ENCODE measurements around the gene NHSL2.
"Not testable (repeated sequence)": the region's sequence is repeated elsewhere in the genome, so short reads cannot be mapped to it uniquely, and the experiment has no call there.

Gene NHSL2

DNA sequence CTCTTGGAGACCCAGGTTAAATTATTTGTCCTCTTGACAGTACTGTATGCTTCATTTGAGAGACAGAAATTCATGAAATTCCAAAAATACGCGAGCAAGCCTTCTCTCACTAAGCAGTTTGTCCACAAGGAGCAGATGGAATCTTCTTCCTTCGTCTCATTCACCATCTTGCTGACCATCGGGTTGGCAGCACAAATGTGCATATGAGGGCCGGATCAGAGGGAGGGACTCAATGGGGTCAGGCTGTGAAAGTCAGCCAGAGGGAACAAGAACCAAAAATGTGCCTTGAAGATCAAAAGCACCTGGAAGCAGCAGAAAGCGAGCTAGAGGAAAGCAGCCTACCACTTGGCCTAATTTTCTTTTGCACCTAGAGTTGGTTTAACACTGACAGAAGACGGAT lies 16.4 kb downstream of the NHSL2 start:
- no peak for DNase-seq

- DNase-seq = no peak
These were observed 18.2 kb downstream of the NHSL2 start for GRCh38 chrX:71928856-71929255.

DNA sequence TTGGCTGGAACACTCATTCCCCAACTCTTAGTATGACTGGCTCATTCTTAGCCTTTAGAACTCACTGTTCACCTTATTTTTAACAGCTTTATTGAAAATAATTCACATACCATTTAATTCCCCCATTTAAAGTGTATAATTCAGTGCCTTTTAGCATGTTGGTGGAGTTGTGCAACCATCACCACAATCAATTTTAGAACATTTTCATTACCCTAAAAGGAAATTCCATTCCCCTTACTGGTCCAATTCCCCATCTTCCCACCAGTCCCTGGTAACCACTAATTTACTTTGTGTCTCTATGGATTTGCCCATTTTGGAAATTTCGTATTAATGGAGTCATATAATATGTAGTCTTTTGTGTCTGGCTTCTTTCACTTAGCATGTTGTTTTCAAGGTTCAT lies 19.7 kb downstream of the NHSL2 start:
- DNase-seq = no peak

DNA sequence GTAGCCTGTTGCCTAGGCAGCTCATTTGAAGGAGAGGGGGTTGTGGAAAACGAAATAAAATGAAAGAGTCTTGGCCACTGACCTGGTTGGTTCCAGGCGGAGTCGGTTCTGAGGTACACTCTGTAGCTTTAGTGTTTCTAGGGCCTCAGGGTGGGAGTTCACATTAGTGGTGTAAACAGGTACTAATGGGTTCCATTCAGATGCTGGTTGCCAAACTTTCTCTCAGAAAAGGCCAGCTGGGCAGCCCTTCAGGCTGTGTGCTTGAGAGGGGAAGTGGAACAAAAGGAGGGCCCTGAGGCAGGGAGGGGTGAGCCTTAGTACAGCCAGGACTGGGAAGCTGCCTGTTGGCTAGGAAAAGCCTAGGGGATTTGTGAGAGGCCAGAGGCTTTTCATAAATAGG lies 24.8 kb downstream of the NHSL2 start:
- no peak for DNase-seq

DNA sequence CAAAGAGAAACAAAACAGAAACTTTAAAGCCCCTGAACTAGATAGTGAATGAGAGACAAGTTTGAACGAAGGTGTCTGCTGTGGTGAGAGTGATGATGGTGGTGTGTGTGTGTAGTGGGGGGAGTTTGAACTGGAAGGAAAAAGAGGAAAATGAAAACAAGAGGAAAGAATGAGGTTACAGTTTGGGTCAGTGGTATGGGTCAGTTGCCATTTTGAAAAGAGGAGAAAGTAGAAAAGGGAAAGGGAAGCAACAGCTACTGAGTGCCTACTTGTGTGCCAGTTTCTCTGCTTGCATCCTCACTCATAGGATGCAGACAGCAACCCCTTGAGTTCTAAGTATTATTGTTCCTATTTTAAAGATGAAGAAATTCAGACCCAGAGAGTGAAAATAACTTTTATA lies 26.0 kb downstream of the NHSL2 start:
- no peak for DNase-seq

- DNase-seq = no peak
These were observed 27.7 kb downstream of the NHSL2 start for GRCh38 chrX:71938371-71938770.

GRCh38 chrX:71941145-71941544 lies 30.5 kb downstream of the NHSL2 start:
- DNase-seq = no peak

DNA sequence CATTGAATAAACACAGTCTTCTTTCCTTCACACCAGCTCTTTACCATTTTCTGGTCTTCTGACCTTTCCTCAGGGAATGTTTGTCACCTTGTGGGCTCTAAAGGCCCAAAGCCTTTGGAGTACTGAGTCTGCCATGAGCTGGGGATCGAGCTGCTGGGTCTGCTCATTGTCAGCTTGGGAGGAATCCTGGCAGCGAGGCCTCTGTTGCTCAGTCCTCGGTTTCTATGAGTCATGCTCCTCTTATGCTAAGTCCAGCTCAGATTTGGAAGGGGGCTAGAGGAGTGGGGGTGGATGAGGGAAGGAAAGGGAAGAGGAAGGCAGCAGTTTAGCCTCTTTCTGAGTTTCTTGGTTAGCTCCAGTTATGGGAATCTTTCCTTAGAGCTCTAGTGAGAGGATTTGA lies 31.1 kb downstream of the NHSL2 start:
- DNase-seq = no peak

DNA sequence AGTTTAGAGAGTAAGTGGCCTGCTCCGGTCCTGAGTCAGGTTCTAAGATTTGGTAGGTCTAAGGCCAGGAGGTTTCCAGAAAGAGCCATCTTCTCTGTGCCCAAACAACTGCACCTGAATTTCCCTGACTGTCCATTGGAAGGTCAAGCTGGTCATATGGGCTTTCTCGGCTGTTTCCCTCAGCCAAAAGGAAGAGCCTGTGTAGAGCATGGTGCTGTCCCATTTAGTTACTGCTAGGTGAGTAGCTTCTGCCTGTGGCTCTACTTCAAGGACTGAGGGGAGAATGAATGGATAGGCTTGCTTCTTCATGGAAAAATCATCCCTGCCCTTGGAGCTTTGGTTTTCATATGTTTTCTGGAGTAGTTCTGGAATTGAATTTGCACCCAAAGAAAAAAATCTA lies 33.7 kb downstream of the NHSL2 start:
- DNase-seq = no peak

DNA sequence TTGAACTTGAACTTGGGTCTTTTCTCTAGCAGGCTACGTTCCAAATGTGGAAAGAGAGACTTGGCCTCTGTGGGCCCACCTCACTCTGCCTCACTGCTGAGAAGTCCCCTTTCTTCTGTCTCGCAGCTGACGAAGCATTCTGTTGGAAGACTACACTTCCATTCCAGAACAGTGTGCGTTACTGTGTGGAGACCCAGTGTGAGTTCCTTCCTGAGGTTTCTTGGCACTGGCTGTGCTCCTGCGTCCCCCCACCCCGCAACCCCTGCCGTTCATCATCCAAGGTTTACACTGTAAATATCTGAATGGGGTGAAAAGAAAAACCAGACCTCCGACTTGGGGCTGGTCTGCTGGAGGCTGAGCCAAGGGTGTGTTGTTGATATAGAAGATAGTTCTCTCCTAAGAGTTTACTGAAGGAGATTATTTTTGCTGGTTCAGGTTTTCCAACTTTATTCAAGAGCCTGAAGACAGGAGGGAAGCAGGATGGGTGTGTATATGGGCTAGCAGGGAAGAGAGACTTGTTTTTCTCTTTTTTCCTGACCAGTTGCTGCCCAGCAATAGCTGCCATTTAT lies 34.7 kb downstream of the NHSL2 start:
- no peak for DNase-seq

- DNase-seq = no peak
These were observed 38.7 kb downstream of the NHSL2 start for GRCh38 chrX:71949363-71949762.

- DNase-seq = no peak
These were observed 39.3 kb downstream of the NHSL2 start for GRCh38 chrX:71949844-71950445.

DNA sequence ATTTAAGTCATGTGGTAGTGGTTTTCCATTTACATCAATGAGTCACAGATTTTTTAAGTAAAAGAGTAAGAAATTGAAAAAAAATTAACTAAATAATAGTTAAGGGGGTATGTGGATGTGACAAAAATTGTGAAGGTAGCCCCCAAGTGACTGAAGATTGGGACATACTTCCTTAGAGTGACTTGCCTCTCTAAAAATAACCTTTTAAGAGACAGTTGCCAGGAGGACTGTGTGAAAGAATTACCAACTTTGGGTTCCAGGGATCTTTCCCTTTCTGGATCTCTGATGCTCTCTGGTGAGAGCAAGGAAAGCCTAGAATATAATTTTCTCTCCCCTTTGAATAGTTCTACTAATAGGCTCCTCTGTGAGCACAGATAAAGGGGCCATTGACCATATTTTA lies 42.7 kb downstream of the NHSL2 start:
- DNase-seq = no peak

GRCh38 chrX:71953946-71954345 lies 43.3 kb downstream of the NHSL2 start:
- DNase-seq = no peak

GRCh38 chrX:71954458-71954857 lies 43.8 kb downstream of the NHSL2 start:
- no peak for DNase-seq

DNA sequence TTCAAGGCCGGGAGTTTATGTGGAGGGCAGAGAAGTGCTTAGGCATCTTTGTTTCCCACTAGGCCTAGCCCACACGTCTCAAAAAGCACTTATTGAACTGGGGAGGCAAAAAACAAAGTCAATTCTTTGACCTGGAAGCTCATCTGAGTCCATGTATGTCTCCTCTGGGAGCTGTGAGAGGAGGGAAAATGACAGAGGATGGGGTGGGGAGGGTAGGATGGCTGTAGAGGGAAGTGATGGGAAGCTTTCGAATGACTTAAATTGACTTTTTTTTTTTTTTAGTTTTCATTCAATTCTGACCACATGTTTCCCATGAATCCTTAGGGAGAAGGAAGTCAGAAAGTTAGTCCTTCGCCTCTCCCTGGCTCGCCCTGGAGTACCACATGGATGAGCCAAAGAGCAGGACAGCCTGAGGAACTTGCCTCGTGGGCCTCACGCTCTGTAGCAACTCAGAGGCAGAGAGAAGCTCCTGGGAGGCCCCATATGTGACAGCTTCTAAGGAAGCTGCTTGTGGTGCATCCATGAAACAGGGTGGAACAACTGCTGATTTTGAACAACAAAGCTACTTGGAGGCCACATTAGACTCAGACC lies 45.0 kb downstream of the NHSL2 start:
- DNase-seq = no peak

GRCh38 chrX:71958281-71958675 lies 47.6 kb downstream of the NHSL2 start:
- DNase-seq = no peak

GRCh38 chrX:71964184-71964583 lies 53.5 kb downstream of the NHSL2 start:
- not testable (repeated sequence) for DNase-seq

GRCh38 chrX:71974916-71975315 lies 64.3 kb downstream of the NHSL2 start:
- DNase-seq = no peak

DNA sequence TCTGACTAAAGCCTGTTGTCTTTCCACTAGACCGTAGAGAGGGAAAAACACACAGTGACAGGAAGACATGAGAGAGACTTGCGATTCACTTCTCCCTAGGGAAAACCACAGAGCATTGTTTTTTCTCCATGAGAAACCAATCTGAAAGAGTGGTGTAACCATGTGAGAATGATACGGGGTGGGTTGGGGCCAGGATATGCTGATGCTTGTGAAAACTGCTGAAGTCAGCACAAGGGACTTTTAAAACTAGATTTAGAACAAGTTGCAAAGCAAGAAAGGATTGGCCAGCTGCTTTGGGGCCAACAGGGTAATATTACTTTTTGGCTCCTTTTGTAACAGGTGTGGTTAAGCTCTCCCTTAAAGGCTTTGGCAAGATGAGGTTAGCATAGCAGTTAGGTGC lies 66.1 kb downstream of the NHSL2 start:
- no peak for DNase-seq

DNA sequence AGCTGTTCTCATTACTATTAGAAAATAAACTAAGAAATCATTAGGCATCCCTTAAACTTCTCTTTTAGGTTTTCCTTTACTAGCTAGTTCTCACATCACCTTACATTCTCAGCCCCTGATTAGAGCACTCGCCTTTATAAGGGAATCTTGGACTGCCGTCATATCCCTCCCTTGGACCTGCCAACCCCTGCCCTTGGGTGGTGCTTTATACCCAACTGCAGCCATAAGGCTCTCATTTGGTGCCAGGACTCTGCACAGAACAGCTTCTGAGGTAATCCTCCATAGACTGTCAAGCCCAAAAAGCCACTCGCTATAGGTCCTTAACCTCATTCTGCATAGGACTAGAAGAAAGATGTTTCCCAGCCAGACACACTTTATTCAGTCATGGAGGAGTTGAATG lies 67.5 kb downstream of the NHSL2 start:
- DNase-seq = no peak

DNA sequence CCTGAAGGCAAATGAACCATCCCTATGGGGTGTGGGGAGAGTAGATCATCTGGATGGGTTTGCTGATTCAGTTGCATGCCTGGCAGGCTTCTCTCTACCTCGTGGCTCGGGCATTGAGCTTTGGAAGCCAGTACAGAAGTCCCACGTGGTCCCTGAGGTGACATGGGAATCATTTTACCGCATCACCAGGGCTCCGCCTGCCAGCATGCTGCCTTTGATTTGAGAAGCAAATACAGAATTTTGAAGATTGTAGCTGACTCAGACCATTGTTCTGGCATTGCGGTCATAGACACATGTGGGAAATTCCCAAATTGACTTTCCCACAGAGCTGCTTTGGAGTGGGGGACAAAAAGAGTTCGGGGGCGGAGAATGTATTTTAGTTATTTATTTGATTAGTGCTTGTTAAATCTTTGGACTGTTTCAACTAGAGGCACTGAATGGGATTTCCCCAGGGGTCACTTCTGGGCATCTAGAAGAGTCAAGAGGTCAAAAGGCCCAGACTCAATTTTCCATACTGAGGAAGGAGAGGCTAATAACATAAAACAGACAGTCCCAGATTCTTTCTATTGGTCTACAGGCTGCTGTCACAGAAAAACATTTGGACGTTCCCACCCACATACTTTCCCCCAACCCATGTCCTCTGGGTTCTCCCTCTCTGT lies 79.3 kb downstream of the NHSL2 start:
- no peak for DNase-seq

DNA sequence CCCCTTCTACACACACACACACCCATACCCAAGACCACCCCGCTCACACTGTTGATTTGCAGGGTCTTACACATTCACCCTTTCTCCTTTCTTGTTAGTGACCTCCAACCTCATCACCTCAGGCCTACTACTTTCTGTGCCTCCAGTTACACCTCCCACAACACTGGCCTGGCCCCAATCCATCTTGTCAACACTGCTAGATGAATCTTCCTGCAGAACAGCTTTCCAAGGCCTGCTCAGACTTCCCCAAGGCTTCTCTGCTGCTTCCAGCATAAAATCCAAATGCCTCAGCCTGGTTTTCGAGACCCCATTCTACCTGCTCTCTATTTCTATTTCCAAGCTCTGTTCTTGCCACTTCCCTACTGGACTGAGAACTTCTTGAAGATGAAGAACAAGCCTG lies 79.9 kb downstream of the NHSL2 start:
- no peak for DNase-seq

DNA sequence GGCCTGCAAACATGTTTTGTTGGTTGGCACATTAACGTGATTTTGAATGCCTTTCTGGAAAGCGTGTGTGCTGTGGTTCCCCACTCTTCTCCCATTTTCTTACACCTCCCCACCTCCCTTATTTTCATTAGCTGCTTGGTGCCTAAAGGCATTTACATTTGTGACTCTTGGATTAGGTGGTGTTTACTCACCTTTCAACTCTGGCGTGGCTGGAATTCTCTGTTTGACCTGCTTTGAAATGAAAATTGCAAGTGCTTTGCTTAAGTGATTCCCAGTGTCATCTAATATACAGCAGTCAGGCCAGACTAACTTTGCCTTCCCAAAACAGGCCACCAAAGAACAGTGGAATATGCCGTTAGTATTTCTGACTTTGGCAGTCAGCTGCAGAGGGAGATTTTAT lies 80.5 kb downstream of the NHSL2 start:
- no peak for DNase-seq

- DNase-seq = peak; percentile 50
These were observed 82.1 kb downstream of the NHSL2 start for GRCh38 chrX:71992711-71993110.
